GM21367 (cell line): ENCODE results near the gene TMEM207.

Experiments used
- ATAC-seq: cut with Tn5 transposase; IDR thresholded peaks from one replicate; pipeline ENCODE4 v1.9.1; 2021; ENCODE audit not compliant: unreplicated experiment

The TMEM207 gene

GRCh38 chr3:190385731-190386688 is 63.7 kb downstream of the TMEM207 start:
- ATAC-seq: no peak

DNA sequence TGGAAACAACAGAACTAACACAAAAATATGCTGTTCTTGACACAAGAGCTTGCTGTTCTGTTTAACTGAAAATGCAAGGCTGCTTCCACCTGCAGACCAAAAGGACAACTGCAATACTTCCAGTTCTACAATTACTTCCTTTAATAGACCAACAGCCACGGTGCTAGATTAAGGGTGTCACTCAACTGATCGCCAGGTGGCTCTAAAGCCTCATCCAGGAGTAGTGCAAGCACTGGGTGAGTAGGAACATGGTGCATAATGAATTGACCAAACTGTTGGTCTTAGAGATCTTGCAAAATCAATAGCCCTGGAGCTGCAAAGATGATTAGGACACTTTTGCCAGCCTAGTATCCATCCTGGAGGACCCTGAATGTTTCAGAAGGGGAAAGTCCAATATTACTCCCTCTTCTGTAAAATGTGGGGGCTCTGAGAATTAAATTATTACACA is 65.4 kb downstream of the TMEM207 start:
- peak; percentile 87 for ATAC-seq

- no peak for ATAC-seq
Observed at GRCh38 chr3:190382082-190382481, 67.6 kb downstream of the TMEM207 start.

DNA sequence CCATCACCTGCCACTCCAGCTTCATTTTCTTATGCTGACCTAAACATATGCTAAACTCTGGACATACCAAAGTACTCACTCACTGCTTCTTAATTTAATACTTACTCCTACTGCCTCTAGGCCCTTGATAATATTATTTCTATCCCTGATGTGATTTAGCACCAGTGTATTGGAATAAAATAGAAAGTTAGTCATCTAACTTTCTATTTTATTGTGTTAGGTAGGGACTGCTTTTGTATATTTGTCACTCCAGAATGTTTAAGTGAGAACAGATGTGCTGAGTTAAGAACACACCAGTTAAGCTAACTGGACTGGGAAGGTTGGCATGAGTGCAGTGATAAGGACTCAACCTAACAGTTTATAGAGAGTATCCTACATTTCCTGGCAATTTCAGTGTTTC is 68.3 kb downstream of the TMEM207 start:
- ATAC-seq: no peak

DNA sequence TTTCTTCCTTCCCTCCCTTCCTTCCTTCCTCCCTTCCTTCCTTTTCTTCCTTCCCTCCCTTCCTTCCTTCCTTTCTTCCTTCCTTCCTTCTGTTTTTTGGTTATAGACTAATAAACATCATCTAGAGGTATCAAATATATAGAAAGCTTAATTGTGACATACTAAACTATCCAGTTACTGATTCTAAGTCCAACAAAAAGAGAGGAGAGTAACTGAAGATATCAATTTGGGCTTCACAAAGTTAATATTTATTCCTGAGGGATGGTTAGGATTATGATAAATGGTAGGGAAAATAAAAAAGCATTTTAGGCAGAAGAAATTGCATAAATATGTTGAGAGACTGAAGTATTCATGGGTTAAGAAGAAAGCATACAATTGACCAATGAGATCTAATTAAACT is 69.5 kb downstream of the TMEM207 start:
- ATAC-seq: no peak
